Kidney epithelial cell (primary cell): Measurements from ENCODE around the gene TMIE. TPM values are rescaled to one million over a fixed set of nuclear protein-coding genes. Genes with fewer than 3 reads are reported as not detected.

Experiments
- DNase-seq: peaks from one replicate; pipeline ENCODE4 v3.0.0-alpha.2; 2010; ENCODE audit warnings: low read depth
- H3K27me3 ChIP-seq: 2 replicates; pipeline ENCODE4 v1.6.0; 2011; ENCODE audit warnings: low read length; ENCODE audit not compliant: control insufficient read depth, insufficient read depth
- H3K36me3 ChIP-seq: 2 replicates; pipeline ENCODE4 v1.5.1; 2011; ENCODE audit warnings: low read length; ENCODE audit not compliant: control insufficient read depth, insufficient read depth
- H3K4me3 ChIP-seq: 2 replicates; pipeline ENCODE4 v1.5.1; 2011; ENCODE audit warnings: low read depth, mild to moderate bottlenecking, control low read depth, low read length
- CTCF ChIP-seq: IDR thresholded peaks from 2 replicates; pipeline ENCODE4 v1.5.1; 2011; ENCODE audit warnings: mild to moderate bottlenecking, moderate library complexity, low read length, control low read depth, inconsistent platforms; ENCODE audit not compliant: insufficient read depth, poor library complexity, severe bottlenecking
- total RNA-seq: library from RNA; depleted of rRNA; stranded (reverse); fragments of >200 nt; gene quantifications from 2 replicates; pipeline ENCODE4 v1.2.3, GENCODE V29; 2015

TMIE gene
- total RNA-seq, 1 donor from 2014 or later = 1.9 TPM

GRCh38 chr3:46667657-46668056, 33.5 kb upstream of the TMIE start:
- no peak for TF ChIP-seq CTCF
- no peak overlapping the region for H3K4me3 ChIP-seq
- H3K27me3 ChIP-seq = peaks cover 16% of the 10 kb centered on the region
- no peak for DNase-seq
- no peaks in the 10 kb centered on the region for H3K36me3 ChIP-seq

GRCh38 chr3:46668116-46668515, 33.1 kb upstream of the TMIE start:
- no peak for TF ChIP-seq CTCF
- H3K36me3 ChIP-seq = no peaks in the 10 kb centered on the region
- H3K27me3 ChIP-seq = peaks cover 14% of the 10 kb centered on the region
- DNase-seq = no peak
- no peak overlapping the region for H3K4me3 ChIP-seq

GRCh38 chr3:46668591-46668990, 32.6 kb upstream of the TMIE start:
- H3K36me3 ChIP-seq = no peaks in the 10 kb centered on the region
- no peak for DNase-seq
- H3K27me3 ChIP-seq = peaks cover 13% of the 10 kb centered on the region
- no peak for TF ChIP-seq CTCF
- H3K4me3 ChIP-seq = no peak overlapping the region

- no peak for DNase-seq
- peaks cover 8% of the 10 kb centered on the region for H3K27me3 ChIP-seq
- H3K4me3 ChIP-seq = no peak overlapping the region
- TF ChIP-seq CTCF = no peak
- H3K36me3 ChIP-seq = no peaks in the 10 kb centered on the region
These were observed 31.8 kb upstream of the TMIE start for GRCh38 chr3:46669191-46669999.

GRCh38 chr3:46670000-46670890, 30.9 kb upstream of the TMIE start:
- H3K4me3 ChIP-seq = no peak overlapping the region
- TF ChIP-seq CTCF = no peak
- H3K27me3 ChIP-seq = peaks cover 8% of the 10 kb centered on the region
- no peak for DNase-seq
- no peaks in the 10 kb centered on the region for H3K36me3 ChIP-seq
